Activated CD8-positive, alpha-beta memory T cell treated with anti-CD3 and anti-CD28 coated beads, Interleukin-2, amount 10 ng/mL, durations not matched to agents 7 days and 5 days (primary cell): Measurements from ENCODE around the gene PCF11. TPM values are rescaled to one million over a fixed set of nuclear protein-coding genes. Genes with fewer than 3 reads are reported as not detected.

ENCODE experiments used
- ATAC-seq: fragments of 150-1000 bp; cut with Tn5 transposase; one replicate; pipeline ENCODE4 v1.10.0; 2021; ENCODE audit warnings: moderate library complexity
- CTCF ChIA-PET: fragments of 350-600 bp; sonication (Branson Sonifier 250); formaldehyde crosslinking; loops from one replicate; lab custom pipeline; 2021; ENCODE audit warnings: antibody characterized with exemption; lab: Charles Lee
- DNase-seq: peaks from one replicate; pipeline ENCODE4 v3.0.0-alpha.2; 2020
- H3K27ac Mint-ChIP-seq: one replicate; pipeline ENCODE4 v1.8.0; 2021; ENCODE audit warnings: mild to moderate bottlenecking, mixed read lengths
- H3K27me3 Mint-ChIP-seq: one replicate; pipeline ENCODE4 v1.8.0; 2021; ENCODE audit warnings: mixed read lengths
- H3K36me3 Mint-ChIP-seq: one replicate; pipeline ENCODE4 v1.8.0; 2021; ENCODE audit warnings: mild to moderate bottlenecking, mixed read lengths
- H3K4me1 Mint-ChIP-seq: one replicate; pipeline ENCODE4 v1.8.0; 2021; ENCODE audit warnings: mixed read lengths
- H3K4me3 Mint-ChIP-seq: one replicate; pipeline ENCODE4 v1.8.0; 2021; ENCODE audit warnings: mild to moderate bottlenecking, moderate library complexity, mixed read lengths
- H3K9me3 Mint-ChIP-seq: one replicate; pipeline ENCODE4 v1.8.0; 2022; ENCODE audit warnings: low read depth, mixed read lengths
- total RNA-seq, 2 experiments: library from RNA; stranded (reverse); gene quantifications; one replicate each; pipeline ENCODE4 v1.2.3, GENCODE V29; 2021

The PCF11 gene
- total RNA-seq, 2 experiments from 2014 or later = 71.6 to 85.0 TPM

GRCh38 chr11:83219095-83219494, 62.2 kb downstream of the PCF11 start:
- H3K27me3 Mint-ChIP-seq = no peaks in the 10 kb centered on the region
- no peak overlapping the region for H3K4me3 Mint-ChIP-seq
- no peak for ATAC-seq
- no peaks in the 10 kb centered on the region for H3K9me3 Mint-ChIP-seq
- H3K27ac Mint-ChIP-seq = no peak overlapping the region
- CTCF ChIA-PET = no interaction called here
- no peaks in the 10 kb centered on the region for H3K4me1 Mint-ChIP-seq
- no peak for DNase-seq
- no peaks in the 10 kb centered on the region for H3K36me3 Mint-ChIP-seq

- Mint-ChIP-seq H3K36me3 (no peaks in the 10 kb centered on the region), H3K9me3 (no peaks in the 10 kb centered on the region), H3K4me1 (no peaks in the 10 kb centered on the region), H3K27me3 (no peaks in the 10 kb centered on the region), H3K27ac (no peak overlapping the region), H3K4me3 (no peak overlapping the region)
- ATAC-seq (no peak), DNase-seq (no peak)
- CTCF ChIA-PET = no interaction called here
These were observed 63.3 kb downstream of the PCF11 start for GRCh38 chr11:83220260-83220659.

- Mint-ChIP-seq H3K9me3 (no peaks in the 10 kb centered on the region), H3K27me3 (no peaks in the 10 kb centered on the region), H3K4me1 (no peaks in the 10 kb centered on the region), H3K36me3 (no peaks in the 10 kb centered on the region), H3K4me3 (no peak overlapping the region), H3K27ac (no peak overlapping the region)
- DNase-seq (no peak), ATAC-seq (no peak)
- CTCF ChIA-PET = no interaction called here
These were observed 64.8 kb downstream of the PCF11 start for GRCh38 chr11:83221694-83222093.

- Mint-ChIP-seq H3K4me1 (no peaks in the 10 kb centered on the region), H3K36me3 (no peaks in the 10 kb centered on the region), H3K9me3 (no peaks in the 10 kb centered on the region), H3K27ac (no peak overlapping the region), H3K4me3 (no peak overlapping the region), H3K27me3 (no peaks in the 10 kb centered on the region)
- CTCF ChIA-PET = no interaction called here
- ATAC-seq (no peak), DNase-seq (no peak)
These were observed 65.6 kb downstream of the PCF11 start for GRCh38 chr11:83222499-83222898.

- Mint-ChIP-seq H3K4me1 (no peaks in the 10 kb centered on the region), H3K36me3 (no peaks in the 10 kb centered on the region), H3K27me3 (no peaks in the 10 kb centered on the region), H3K27ac (no peak overlapping the region), H3K9me3 (no peaks in the 10 kb centered on the region), H3K4me3 (no peak overlapping the region)
- ATAC-seq (no peak), DNase-seq (no peak)
- CTCF ChIA-PET = interaction anchor here (0.7 to 2.1 kb wide), 2 partner anchors 26 to 28 kb away, joined by 4 to 6 read pairs; no protein-coding TSS in a partner anchor
These were observed 66.5 kb downstream of the PCF11 start for GRCh38 chr11:83223457-83223856.

- no peak for ATAC-seq
- Mint-ChIP-seq H3K36me3 (no peaks in the 10 kb centered on the region), H3K4me1 (no peaks in the 10 kb centered on the region), H3K27me3 (no peaks in the 10 kb centered on the region), H3K4me3 (no peak overlapping the region), H3K27ac (no peak overlapping the region), H3K9me3 (no peaks in the 10 kb centered on the region)
- DNase-seq = no peak
- CTCF ChIA-PET = interaction anchor here (1.1 kb wide), 1 partner anchor 10 kb away, joined by 3 read pairs; no protein-coding TSS in a partner anchor
These were observed 78.9 kb downstream of the PCF11 start for GRCh38 chr11:83235825-83236224.

Other genes starting within 250 kb of the PCF11 start
- 1 to 10 TPM; 7.0 to 7.7 TPM for gene RAB30, start 85.2 kb upstream of the PCF11 start, total RNA-seq
- 1 to 10 TPM; 1.6 to 1.9 TPM for gene ANKRD42, start 36.6 kb downstream of the PCF11 start, total RNA-seq
- gene CCDC90B, start 129.2 kb downstream of the PCF11 start, total RNA-seq = 10 to 100 TPM; 30.1 to 32.7 TPM